Posterior vena cava (tissue), 2 donors: ENCODE measurements around the gene KCNC2. TPM values are rescaled to one million over a fixed set of nuclear protein-coding genes. Genes with fewer than 3 reads are reported as not detected.

ENCODE experiments used
- DNase-seq: peaks from one replicate; pipeline ENCODE4 v3.0.0-alpha.2; 2020; ENCODE audit warnings: low spot score
- intact Hi-C, 2 donors: fragments of 100-400 bp; cut with DNase I; formaldehyde crosslinking; loops; one replicate each; pipeline versions ENCODE4 v1.14.1 to v1.14.2; 2022 to 2023
- total RNA-seq, 2 donors: library from RNA; stranded (reverse); fragmentation: NEBNext Ultra II Directional; extraction: Animal tissue kit (Norgen Biotek cat#: 25700); gene quantifications; one replicate each; pipeline ENCODE4 v1.2.1, GENCODE V29; 2021
- donor health status: DM: yes; HTN: yes; CAD: no.
- donor health status: DM: yes; HTN: yes; CAD: no.

Gene KCNC2
- total RNA-seq, 2 donors from 2014 or later, result not detected

DNA sequence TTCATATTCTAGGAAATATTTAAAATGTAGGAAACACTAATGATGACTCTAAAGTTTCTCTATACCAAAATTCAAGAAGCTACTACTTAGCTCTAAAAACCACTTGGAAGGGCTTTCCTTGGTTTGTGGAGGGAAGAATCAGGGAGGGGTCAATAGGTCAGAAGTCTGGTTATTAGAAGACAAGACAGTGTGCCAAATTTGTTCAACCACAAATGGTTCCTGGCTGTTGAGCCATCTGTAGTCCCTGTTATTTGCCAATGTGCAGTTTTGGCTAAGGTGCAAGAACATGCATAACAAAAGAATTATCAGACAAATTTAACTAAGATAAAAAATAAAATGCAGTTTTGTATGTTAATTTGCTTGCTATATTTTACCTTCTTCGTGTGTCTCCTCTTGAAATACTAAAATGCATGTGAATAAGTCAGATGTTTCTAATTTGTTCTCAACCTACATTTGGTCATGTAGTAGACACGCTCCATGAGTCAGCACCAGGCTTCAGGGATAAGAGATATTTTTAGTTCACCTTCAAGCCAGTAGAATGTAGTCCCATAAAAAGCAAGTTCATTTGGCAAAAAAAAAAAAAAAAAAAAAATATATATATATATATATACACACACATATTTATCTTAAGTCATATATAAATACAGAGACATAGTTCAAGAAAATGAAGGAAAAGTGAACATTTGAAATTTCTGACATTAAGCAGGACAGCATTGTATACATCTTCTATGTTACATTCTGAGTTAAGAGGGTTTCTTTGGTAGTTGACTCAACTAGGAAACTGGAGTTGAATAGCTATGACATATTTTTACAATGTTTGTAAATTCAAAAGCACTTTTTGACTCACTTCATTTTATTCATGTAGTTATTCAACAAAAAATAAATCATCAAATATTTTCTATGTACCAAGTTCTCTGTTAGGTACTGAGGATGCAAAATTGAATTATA is 123.3 kb downstream of the KCNC2 start:
- intact Hi-C loops, result no loop called here
- DNase-seq, result no peak

GRCh38 chr12:75081305-75081704 is 128.3 kb downstream of the KCNC2 start:
- no peak for DNase-seq

DNA sequence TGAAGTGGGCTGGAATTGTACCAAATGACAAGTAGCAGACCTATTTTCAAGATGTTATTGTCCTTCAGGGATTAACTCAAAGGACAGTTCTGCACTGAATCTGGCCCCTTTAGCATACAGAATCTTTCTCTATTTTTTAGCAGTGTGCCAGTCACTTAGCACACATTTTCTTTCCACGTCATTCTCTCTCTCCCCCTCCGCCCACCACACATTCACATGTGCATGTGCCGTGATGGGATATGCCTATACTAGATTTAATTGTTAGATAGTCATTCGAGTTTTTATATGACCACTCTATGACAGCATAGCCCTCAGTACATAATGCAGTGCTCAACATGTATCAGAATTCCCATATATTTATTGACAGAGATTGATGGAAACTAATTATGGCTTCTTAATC is 129.1 kb downstream of the KCNC2 start:
- DNase-seq, result no peak
- intact Hi-C loops, result no loop called here

More at GRCh38 chr12:75081305-75081704, 128.3 kb downstream of the KCNC2 start:
- intact Hi-C loops, result no loop called here

DNA sequence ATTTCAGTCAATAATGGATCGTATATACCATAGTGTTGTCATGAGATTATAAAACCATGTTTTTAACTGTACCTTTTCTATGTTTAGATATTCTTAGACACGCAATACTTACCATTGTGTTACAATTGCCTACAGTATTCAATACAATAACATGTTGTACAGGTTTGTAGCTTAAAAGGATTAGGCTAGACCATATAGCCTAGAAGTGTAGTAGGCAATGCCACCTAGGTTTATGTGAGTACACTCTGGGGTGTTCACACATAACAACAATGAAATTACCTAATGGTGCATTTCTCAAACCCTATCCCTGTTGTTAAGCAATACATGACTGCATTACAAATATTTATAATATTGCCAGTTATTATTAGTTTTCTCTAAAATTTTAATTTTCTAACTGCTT is 144.2 kb downstream of the KCNC2 start:
- intact Hi-C loops, result no loop called here
- no peak for DNase-seq

DNA sequence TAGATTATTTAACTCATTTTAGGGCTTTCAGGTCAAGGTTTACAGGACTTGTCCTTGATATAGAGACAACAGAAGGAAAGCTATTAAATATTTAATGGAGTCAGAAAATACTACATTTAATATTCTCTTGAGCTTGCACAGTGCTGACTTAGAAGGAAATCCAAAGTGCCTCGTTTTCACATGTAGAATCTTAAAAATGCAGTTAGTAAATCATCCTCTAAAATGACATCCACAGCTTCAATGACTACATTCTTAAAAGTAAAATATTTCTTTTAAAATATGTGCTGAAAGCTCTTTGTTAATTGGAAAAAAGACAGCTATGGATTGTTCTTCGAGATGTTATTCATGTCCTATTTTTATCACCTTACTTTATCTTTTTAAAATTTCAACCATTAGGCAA is 146.9 kb downstream of the KCNC2 start:
- no peak for DNase-seq
- intact Hi-C loops, result no loop called here

GRCh38 chr12:75058228-75058627 is 151.4 kb downstream of the KCNC2 start:
- intact Hi-C loops, result no loop called here
- DNase-seq, result no peak

DNA sequence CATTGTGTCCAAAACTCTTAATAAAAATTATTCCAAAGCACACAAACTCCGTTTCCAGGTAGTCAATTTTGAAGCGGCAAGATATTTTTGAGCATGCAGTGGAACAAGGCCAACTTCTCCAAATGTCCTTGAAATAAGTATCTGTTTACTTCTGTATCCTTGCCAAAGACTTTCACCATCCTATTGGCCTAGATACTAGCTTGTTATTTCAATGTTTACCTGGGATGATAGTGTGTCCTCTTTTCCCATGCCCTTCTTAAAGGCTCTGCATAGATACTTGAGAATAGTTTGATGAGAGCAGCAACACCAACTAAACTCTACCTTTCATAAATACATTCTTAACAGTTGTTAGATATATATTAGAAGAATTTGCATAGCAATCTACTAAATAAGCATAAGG is 160.9 kb downstream of the KCNC2 start:
- DNase-seq, result no peak
- intact Hi-C loops, result no loop called here

- intact Hi-C loops, result no loop called here
- DNase-seq, result no peak
Observed at GRCh38 chr12:75047885-75048525, 161.6 kb downstream of the KCNC2 start.

DNA sequence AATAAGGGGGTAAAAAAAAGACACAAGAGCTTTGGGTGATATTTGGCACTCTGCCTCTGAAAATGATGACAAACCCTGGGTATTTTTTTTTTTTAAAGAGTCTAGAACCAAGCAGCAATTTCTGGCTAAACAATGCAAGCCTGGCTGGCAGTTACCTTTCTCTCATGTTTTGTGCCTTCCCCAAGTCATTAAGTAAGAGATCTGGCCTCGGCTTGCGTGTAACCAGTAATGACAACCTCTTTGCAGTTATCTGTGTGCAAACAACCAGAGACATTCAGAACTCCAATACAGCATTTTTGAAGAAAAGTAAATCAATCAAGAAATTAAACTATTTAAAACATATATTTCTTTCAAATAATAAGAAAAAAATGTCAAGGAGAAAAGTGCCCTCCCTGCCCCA is 167.5 kb downstream of the KCNC2 start:
- intact Hi-C loops, result no loop called here
- DNase-seq, result no peak

GRCh38 chr12:75041472-75041871 is 168.2 kb downstream of the KCNC2 start:
- intact Hi-C loops, result no loop called here
- no peak for DNase-seq

- intact Hi-C loops, result no loop called here
- DNase-seq, result no peak
Observed at GRCh38 chr12:75020068-75020557, 189.5 kb downstream of the KCNC2 start.

DNA sequence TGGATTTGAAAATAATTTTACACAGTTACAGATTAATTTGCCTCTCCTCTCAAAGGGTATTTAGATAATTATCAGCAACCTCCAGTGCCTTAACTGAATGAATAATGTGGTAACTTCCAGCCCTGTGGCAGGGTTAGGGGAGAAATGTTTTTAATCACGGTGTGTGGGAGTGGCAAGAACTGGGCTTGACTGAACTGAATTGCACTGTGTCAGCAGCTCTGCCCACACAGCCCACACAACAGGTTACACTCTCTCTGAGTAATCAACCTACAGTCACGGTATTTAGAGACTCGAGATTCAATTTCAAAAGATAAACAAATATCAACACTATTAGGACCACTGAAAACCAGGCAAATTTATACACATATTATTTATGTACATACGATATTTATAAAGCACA is 198.5 kb downstream of the KCNC2 start:
- DNase-seq, result no peak
- intact Hi-C loops, result no loop called here

- intact Hi-C loops, result no loop called here
- no peak for DNase-seq
Observed at GRCh38 chr12:75007133-75007532, 202.5 kb downstream of the KCNC2 start.

- no peak for DNase-seq
- intact Hi-C loops, result no loop called here
Observed at GRCh38 chr12:75000120-75000519, 209.5 kb downstream of the KCNC2 start.

DNA sequence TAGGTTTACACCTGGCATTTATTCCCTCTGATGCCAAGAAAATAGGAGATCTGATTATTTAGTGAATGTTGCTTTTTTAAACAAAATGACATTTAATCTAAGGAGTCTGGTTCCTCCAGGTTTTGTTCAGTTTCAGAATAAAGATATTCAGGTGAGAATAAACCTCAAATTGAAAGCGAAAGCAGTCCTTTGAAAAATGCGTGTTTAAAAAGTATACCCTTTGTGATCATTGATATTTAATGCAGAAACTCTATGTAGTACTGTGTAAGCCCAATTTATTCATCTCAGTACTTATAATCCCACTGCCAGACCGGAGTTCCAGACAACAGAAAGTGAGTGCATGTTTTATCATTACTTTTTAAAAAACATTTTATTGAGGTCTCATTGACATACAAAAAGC is 210.2 kb downstream of the KCNC2 start:
- intact Hi-C loops, result no loop called here

More for the DNA sequence above, 210.2 kb downstream of the KCNC2 start:
- no peak for DNase-seq

Other genes with a start within 250 kb of the KCNC2 start
- gene CAPS2, start 120.5 kb upstream of the KCNC2 start, total RNA-seq, result 10 to 100 TPM in 1 of 2 donors, 1 to 10 TPM in 1; 8.6 to 13.5 TPM
- gene GLIPR1L1, start 124.8 kb upstream of the KCNC2 start, total RNA-seq, result not detected
- gene GLIPR1L2, start 181.2 kb upstream of the KCNC2 start, total RNA-seq, result under 1 TPM; 0.38 to 0.65 TPM